CD4-positive, alpha-beta T cell treated with Interleukin-15 for 4 hours (primary cell): Measurements from ENCODE around the gene ITGA2.

ENCODE experiments used
- DNase-seq: peaks from one replicate; pipeline ENCODE4 v3.0.0-alpha.2; 2020; ENCODE audit warnings: low spot score

Gene ITGA2

GRCh38 chr5:53059281-53059680 is 70.1 kb downstream of the ITGA2 start:
- DNase-seq, result no peak

GRCh38 chr5:53063176-53063575 is 74.0 kb downstream of the ITGA2 start:
- DNase-seq, result no peak

- DNase-seq, result no peak
These were observed 74.6 kb downstream of the ITGA2 start for GRCh38 chr5:53063791-53064190.

GRCh38 chr5:53066088-53066487 is 76.9 kb downstream of the ITGA2 start:
- no peak for DNase-seq

- DNase-seq, result no peak
These were observed 78.5 kb downstream of the ITGA2 start for GRCh38 chr5:53067641-53068040.

- DNase-seq, result no peak
These were observed 79.2 kb downstream of the ITGA2 start for GRCh38 chr5:53068291-53068836.

GRCh38 chr5:53069626-53070025 is 80.5 kb downstream of the ITGA2 start:
- peak; percentile 38 for DNase-seq

- no peak for DNase-seq
These were observed 82.1 kb downstream of the ITGA2 start for GRCh38 chr5:53071298-53071697.

GRCh38 chr5:53071738-53072137 is 82.6 kb downstream of the ITGA2 start:
- DNase-seq, result no peak

- DNase-seq, result no peak
These were observed 84.2 kb downstream of the ITGA2 start for GRCh38 chr5:53073348-53073747.

GRCh38 chr5:53076014-53076583 is 86.9 kb downstream of the ITGA2 start:
- no peak for DNase-seq

- DNase-seq, result no peak
These were observed 91.1 kb downstream of the ITGA2 start for GRCh38 chr5:53080271-53080670.

GRCh38 chr5:53083927-53084326 is 94.8 kb downstream of the ITGA2 start:
- no peak for DNase-seq

GRCh38 chr5:53084546-53085255 is 95.5 kb downstream of the ITGA2 start:
- DNase-seq, result no peak

- no peak for DNase-seq
These were observed 98.0 kb downstream of the ITGA2 start for GRCh38 chr5:53087171-53087570.

GRCh38 chr5:53087621-53088121 is 98.5 kb downstream of the ITGA2 start:
- DNase-seq, result no peak

- peak; percentile 25 for DNase-seq
These were observed 100.4 kb downstream of the ITGA2 start for GRCh38 chr5:53089481-53089991.

GRCh38 chr5:53090229-53090628 is 101.1 kb downstream of the ITGA2 start:
- DNase-seq, result no peak

- DNase-seq, result no peak
These were observed 102.1 kb downstream of the ITGA2 start for GRCh38 chr5:53091289-53091688.

GRCh38 chr5:53092242-53092641 is 103.1 kb downstream of the ITGA2 start:
- DNase-seq, result no peak

GRCh38 chr5:53095217-53095616 is 106.1 kb downstream of the ITGA2 start:
- DNase-seq, result no peak

GRCh38 chr5:53095931-53096525 is 106.9 kb downstream of the ITGA2 start:
- peak; percentile 80 for DNase-seq

GRCh38 chr5:53099546-53099945 is 110.4 kb downstream of the ITGA2 start:
- no peak for DNase-seq
